Measurements from ENCODE around the gene STK24. TPM values are rescaled to one million over a fixed set of nuclear protein-coding genes. Genes with fewer than 3 reads are reported as not detected.

STK24 gene
- total RNA-seq, 1 experiment from 2014 or later, result 84.8 TPM

- no TSS peak for BruUV-seq (replicated peaks)
- TF ChIP-seq EZH2 (IDR thresholded peaks at IDR 0.05; ENCODE audit: borderline replicate concordance, low read depth, low read length, poor library complexity, severe bottlenecking) (no peak), CTCF (conservative IDR thresholded peaks at IDR 0.05; ENCODE audit: low read depth, low read length) (no peak)
- CTCF ChIA-PET, result no interaction called here
- H3K27ac ChIP-seq (ENCODE audit: low read depth, low read length, poor library complexity, severe bottlenecking), result no peak overlapping the region
- no peak for DNase-seq (ENCODE audit: low spot score)
- H3K4me1 ChIP-seq (ENCODE audit: insufficient read depth, low read length, poor library complexity, severe bottlenecking), result peaks cover 10% of the 10 kb centered on the region
- H3K4me3 ChIP-seq (ENCODE audit: low read depth, low read length, poor library complexity, severe bottlenecking), result no peak overlapping the region
- H3K9me3 ChIP-seq (ENCODE audit: low read depth, low read length, poor library complexity, severe bottlenecking), result no peaks in the 10 kb centered on the region
- intact Hi-C loops (cut with micrococcal nuclease; ENCODE audit: unreplicated experiment), result no loop called here
- H3K27me3 ChIP-seq (replicated peaks; ENCODE audit: insufficient read depth, low read depth, low read length, poor library complexity), result no peaks in the 10 kb centered on the region
- POLR2A ChIA-PET (ENCODE audit: low non-redundant PET), result no interaction called here
- H3K36me3 ChIP-seq (ENCODE audit: insufficient read depth, low read length, poor library complexity, severe bottlenecking), result no peaks in the 10 kb centered on the region
These were observed 32.8 kb upstream of the STK24 start for GRCh38 chr13:98609756-98610155.

- DNase-seq (ENCODE audit: low spot score), result no peak
- no peak for TF ChIP-seq EZH2 (IDR thresholded peaks at IDR 0.05; ENCODE audit: borderline replicate concordance, low read depth, low read length, poor library complexity, severe bottlenecking)
- TF ChIP-seq CTCF (conservative IDR thresholded peaks at IDR 0.05; ENCODE audit: low read depth, low read length), result no peak
- intact Hi-C loops (cut with micrococcal nuclease; ENCODE audit: unreplicated experiment), result no loop called here
- Histone ChIP-seq H3K27me3 (replicated peaks; ENCODE audit: insufficient read depth, low read depth, low read length, poor library complexity) (no peaks in the 10 kb centered on the region), H3K9me3 (ENCODE audit: low read depth, low read length, poor library complexity, severe bottlenecking) (no peaks in the 10 kb centered on the region), H3K36me3 (ENCODE audit: insufficient read depth, low read length, poor library complexity, severe bottlenecking) (no peaks in the 10 kb centered on the region), H3K27ac (ENCODE audit: low read depth, low read length, poor library complexity, severe bottlenecking) (no peak overlapping the region), H3K4me1 (ENCODE audit: insufficient read depth, low read length, poor library complexity, severe bottlenecking) (no peaks in the 10 kb centered on the region), H3K4me3 (ENCODE audit: low read depth, low read length, poor library complexity, severe bottlenecking) (no peak overlapping the region)
- BruUV-seq (replicated peaks), result no TSS peak
- CTCF ChIA-PET, result no interaction called here
- POLR2A ChIA-PET (ENCODE audit: low non-redundant PET), result no interaction called here
These were observed 29.4 kb upstream of the STK24 start for GRCh38 chr13:98606296-98606695.

GRCh38 chr13:98599502-98600328 lies 22.8 kb upstream of the STK24 start:
- CTCF ChIA-PET, result no interaction called here
- POLR2A ChIA-PET (ENCODE audit: low non-redundant PET), result no interaction called here
- H3K9me3 ChIP-seq (ENCODE audit: low read depth, low read length, poor library complexity, severe bottlenecking), result no peaks in the 10 kb centered on the region
- TF ChIP-seq EZH2 (IDR thresholded peaks at IDR 0.05; ENCODE audit: borderline replicate concordance, low read depth, low read length, poor library complexity, severe bottlenecking) (no peak), CTCF (conservative IDR thresholded peaks at IDR 0.05; ENCODE audit: low read depth, low read length) (no peak)
- H3K4me1 ChIP-seq (ENCODE audit: insufficient read depth, low read length, poor library complexity, severe bottlenecking), result no peaks in the 10 kb centered on the region
- no peaks in the 10 kb centered on the region for H3K27me3 ChIP-seq (replicated peaks; ENCODE audit: insufficient read depth, low read depth, low read length, poor library complexity)
- BruUV-seq (replicated peaks), result no TSS peak
- peak; percentile 8 for DNase-seq (ENCODE audit: low spot score)
- H3K36me3 ChIP-seq (ENCODE audit: insufficient read depth, low read length, poor library complexity, severe bottlenecking), result no peaks in the 10 kb centered on the region
- intact Hi-C loops (cut with micrococcal nuclease; ENCODE audit: unreplicated experiment), result no loop called here
- no peak overlapping the region for H3K4me3 ChIP-seq (ENCODE audit: low read depth, low read length, poor library complexity, severe bottlenecking)
- no peak overlapping the region for H3K27ac ChIP-seq (ENCODE audit: low read depth, low read length, poor library complexity, severe bottlenecking)

Data from A673 (cell line).